GM21447 (cell line): Measurements from ENCODE around the gene UBE2QL1.
"Not testable (repeated sequence)": the region's sequence is repeated elsewhere in the genome, so short reads cannot be mapped to it uniquely, and the experiment has no call there.

ENCODE experiments used
- ATAC-seq: cut with Tn5 transposase; IDR thresholded peaks from one replicate; pipeline ENCODE4 v1.9.1; 2021; ENCODE audit not compliant: unreplicated experiment

The UBE2QL1 gene

DNA sequence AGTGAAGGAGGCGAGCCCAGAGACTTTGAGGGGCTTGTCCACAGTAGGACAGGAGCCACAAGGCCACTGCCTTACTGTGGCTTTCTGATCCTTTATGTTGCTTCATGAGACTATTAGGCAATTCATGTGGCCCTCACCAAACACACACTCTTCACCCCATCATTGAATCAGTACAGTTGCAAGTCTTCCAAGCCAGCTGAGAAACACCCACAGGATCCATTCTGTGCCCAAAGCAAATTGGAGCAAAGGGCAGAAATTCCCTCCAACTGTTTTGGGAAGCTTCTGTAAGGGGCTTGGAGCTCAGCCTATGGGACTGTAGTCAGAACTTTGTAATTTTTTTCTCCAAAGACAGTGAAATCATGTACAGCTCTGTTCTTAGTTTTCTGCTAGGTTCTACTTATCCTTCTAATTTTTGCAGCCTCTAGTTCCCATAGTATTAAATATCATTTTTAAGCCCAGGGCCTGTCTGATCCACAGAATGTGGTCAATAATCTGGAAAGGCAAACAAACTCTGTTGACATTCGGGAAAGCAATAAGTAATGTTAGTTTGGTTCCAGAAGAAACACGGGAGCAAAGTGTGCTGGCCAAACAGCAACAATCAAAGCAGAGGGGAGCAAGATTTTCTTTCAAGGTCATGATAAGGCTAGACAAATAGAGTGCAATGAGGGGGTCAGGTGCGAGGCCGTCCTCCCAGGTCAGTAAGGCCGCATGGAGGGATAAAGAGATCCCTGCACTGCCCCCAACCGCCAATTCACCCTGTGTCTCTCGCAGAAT is 47.0 kb downstream of the UBE2QL1 start:
- no peak for ATAC-seq

DNA sequence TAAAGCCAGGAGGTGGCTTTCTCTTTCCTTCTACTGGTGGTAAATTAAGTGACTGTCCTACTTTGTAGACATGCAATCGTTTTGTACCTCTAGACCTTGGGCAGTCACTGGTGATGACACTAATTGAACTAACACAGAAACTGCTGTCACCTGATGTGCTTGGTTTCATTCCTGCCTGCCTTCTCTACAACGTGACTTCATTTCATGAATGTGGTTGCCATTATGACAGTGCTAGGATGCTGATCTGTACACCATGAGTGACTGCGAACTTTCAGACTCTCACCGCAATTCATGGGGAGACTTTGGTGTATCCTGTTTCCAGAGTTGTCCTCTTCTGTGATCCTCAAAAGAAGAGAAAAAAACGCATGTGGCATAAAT is 47.5 kb downstream of the UBE2QL1 start:
- ATAC-seq: peak; percentile 91

DNA sequence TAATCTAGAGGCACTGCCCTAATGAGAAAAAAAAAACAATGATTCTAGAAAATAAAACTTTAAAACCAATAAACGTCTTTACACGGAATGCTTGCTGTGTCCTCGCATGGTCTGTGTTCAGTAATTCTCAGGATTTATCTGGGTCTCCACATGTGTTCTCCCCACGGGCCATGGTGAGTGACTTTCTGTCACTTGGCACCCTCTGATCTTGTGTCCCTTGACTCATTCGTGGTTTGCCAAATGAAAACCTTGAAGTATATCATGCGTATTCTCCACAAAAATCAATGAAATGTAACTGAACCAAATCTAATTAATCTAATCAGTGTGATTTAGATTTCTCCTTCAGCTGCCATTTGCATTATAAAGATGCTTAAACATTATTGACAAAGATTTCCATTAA is 48.0 kb downstream of the UBE2QL1 start:
- no peak for ATAC-seq

DNA sequence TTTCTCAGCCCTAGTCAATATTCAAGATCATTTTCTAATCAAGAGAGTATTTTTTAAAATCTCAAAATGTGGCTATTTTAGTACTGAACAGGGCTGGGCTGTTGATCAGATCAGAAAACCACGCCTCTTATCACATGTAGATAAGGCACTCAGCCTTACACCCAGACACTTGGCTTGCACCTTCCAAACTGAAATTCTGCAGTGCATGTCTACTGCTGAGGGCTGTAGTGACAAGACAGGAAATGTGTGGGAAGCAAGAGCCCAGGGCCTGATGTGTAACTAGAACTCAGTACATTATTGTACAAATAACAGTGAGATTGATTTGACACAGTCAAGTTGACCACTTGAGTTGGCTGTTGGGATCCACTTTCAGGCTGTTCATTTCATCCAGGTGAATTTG is 48.6 kb downstream of the UBE2QL1 start:
- no peak for ATAC-seq

DNA sequence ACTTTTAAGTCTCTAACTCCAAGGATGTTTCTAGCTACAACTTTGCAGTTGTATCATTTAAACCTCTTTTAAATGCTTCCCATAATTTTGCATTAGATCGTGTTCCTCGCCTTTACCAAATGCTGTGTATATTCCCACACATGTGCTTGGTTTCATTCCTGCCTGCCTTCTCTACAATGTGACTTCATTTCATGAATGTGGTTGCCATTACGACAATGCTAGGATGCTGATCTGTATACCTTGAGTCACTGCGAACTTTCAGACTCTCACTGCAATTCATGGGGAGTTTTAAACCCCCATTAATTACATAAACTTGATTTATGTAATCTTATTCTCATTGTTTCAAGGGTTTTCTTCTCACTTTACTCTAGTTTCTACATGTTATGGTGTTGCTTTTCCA is 50.3 kb downstream of the UBE2QL1 start:
- ATAC-seq: no peak

DNA sequence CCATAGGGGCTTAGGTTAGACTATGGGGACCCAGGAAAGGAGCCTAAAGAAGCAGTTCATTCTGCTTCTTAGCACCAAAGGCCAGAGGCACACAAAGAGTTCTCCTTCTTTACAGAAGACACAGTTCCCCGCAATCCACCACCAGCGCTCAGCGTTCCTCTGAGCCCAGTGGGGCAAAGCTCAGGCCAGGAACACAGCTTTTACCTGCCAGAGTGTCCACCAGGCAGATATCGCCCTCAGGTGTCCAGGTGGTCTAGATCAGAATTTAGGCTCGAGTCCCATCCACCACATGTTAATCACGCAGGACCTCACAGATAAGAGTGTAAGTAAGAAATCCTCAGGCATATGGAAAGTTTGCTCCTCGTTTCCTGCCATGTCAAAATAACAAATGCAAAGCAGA is 53.0 kb downstream of the UBE2QL1 start:
- no peak for ATAC-seq

DNA sequence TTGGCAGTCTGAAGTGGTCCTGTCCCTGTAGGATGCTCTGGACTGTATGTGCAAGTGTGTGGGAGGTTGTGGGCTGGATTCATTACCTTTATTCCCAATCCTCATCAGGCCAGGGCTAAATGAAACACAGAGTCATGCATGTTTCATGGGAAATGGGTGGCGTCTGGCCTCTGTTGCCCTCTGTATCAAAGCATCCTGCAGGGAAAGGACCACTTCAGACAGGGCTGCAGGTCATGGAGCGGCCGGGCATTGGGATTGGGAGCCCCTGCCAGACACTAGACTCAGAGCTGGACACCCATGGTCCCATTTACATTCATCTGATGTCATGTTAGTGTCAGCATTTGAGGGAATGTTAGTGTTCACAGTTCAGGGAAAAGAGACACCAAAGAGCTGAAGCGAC is 53.8 kb downstream of the UBE2QL1 start:
- no peak for ATAC-seq

DNA sequence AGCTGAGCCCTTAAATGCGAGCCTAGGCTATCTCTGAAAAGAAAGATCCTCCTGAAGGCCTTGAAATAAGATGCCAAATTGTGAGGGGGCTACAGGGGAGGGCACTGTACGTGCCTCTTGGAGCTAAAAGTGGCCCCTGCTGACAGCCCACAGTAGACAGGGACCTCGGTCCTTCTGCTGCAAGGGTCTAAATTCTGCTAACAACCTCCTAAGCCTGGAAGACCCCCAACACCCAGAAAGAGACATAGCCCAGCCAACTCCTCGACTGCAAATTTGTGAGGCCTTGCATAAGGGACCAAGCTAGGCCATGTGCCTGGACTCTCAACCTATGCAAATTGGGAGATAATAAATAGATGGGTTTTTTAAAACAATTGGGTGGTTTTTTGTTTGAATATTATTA is 54.7 kb downstream of the UBE2QL1 start:
- ATAC-seq: no peak

DNA sequence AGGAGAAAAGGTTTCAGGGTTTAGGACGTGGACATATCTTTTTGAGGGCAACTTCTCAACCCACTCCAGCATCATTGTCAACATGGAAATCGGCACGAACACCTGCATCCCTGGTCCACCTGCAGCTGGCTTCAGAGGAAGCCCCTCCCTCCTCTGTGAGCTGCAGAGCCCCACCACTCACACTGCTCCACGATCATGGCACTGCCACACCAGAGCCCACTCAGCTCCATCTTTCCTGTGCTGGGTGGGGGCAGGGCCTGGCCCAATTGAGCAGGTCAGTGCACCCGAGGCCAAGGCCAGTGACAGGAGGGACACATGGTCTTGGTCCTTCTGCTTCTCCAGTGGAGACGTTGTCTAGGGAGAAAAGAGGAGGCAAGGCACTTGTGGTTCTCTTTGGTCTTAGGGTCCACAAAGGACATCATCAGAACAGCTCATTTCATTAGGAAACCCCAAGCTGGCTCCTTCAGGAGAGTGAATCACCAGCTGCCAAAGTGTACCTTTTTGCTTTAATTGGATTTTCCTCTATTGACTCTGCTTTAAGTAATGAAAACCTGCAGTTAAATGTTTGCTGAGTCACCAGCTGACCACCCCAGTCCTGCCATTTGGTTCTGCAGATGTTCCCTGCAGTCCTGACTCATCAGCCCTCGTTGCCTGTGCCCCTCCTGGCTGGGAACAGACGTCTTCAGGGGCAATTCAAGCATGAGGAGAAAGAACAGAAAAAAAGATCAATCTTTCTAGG is 56.2 kb downstream of the UBE2QL1 start:
- ATAC-seq: no peak

DNA sequence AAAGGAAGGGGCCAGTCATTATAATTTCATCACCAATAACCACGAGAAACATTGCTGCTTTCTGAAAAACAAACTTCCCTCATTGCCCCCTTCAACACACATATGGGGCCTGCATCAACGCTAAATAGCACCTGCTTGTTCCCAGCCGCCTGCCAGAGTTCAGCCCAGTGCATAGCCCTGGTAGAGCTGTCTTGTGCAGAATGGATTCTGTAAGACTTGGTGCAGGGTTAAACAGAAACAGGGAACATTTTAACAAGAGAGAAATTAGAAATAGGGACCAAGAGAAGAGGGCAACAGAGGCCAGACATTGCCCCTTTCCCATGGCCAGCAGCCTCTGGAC is 56.7 kb downstream of the UBE2QL1 start:
- ATAC-seq: no peak

DNA sequence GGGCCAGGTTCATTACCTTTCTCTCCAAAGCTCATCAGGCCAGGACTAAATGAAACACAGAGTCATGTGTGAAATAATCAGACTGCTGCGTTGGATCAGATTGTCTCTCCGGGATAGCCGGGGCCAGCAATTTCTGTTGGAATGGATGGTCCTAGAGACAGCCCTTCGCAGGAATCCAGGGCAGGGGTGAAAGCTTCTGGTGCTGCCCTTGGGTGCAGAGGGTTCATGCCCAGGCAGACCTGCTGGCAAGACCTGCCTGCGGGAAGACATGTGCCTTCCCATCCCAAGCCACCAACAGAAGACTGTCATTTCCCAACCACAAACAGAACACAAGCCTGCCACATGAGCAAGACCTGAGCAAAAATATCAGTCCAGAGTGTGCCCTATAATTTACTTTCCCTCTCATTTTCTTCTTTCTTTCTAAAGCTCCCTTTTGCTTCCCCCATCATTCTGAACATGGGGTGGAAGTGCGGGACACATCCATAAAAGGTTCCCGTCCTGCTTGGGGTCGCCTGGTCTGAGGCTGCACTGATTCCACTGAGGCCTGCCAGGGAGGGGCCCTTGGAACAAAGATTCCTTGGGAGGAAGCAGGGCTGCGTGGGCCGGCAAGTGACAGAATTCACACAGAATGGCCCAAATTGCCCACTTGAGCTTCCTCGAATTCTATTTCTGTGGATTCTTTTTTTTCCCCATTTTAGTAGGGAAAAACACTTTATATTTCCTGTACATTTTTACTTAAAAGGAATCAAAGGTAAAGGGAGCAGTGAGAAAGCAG is 57.3 kb downstream of the UBE2QL1 start:
- ATAC-seq: no peak

DNA sequence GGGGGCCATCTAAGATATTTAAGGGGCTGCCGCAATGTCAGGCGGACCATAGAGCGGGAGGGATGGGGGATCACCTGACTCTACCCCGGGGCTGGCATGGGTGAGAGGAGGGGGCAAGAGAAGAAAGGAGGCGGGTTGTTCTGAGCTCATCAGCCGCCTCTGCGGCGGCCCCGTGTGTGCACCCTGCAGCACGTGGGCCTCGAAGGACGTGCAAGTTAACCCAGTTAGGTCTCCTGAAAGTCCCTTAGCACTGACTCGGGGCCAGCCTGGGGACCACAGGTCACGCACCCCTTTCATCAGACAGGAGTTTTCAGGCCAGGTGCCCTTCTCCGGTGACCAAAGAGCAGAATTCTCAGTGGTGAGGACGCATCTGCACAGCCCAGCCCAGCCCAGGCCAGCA is 58.0 kb downstream of the UBE2QL1 start:
- ATAC-seq: no peak

DNA sequence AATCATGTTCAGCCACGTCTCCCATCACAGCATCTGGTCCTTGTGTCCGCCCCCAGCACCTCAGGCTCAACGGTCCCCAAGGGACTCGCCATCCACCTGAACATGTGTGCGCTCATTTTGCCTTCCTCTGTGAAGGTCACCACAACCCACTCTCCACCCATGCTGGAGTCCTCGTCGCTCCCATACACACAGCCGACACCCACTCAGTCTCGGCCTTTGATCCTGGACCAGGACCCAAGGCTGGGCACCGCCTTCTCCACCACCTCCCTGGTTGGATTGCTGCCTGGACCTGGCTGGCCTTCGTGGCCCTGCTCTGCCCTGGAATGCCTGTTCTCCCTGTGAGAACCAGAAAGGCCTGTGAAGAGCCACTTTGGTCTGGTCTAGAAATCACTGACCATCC is 60.3 kb downstream of the UBE2QL1 start:
- ATAC-seq: no peak

DNA sequence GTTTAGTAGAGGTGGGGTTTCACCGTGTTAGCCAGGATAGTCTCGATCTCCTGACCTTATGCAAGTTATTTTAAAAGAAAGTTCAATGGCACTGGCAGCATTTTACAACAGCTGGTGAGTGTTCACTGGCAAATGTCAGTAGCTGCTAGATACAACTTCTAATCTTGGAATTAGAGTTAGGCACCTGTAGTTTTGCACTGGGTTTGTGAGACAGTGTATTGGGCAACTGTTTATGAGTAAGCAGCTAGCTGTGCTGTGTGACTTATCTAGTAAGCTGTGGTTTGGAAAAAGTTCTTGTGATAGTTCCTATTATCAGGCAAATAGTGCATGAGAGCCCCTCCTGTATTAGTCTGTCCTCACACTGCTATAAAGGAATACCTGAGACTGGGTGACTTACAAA is 61.5 kb downstream of the UBE2QL1 start:
- no peak for ATAC-seq

DNA sequence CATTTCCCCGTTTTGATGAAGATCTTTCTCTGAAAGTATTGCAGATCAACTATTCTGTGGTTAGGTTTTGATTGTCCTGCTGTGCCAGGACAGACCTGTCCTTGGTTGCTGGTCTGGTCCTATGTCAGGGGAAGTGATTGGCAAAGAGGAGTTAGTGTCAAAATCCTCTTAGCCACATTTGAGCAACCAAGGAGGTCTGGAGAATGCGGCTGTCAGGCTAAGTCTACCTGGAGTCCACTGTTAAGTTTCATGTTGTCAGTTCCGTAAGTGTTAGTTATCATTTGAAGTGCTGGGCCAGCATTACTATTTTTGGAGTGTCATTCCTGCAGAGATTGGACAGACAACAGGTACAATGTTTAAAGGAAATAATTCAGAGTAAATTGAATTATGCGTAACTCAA is 62.3 kb downstream of the UBE2QL1 start:
- no peak for ATAC-seq

DNA sequence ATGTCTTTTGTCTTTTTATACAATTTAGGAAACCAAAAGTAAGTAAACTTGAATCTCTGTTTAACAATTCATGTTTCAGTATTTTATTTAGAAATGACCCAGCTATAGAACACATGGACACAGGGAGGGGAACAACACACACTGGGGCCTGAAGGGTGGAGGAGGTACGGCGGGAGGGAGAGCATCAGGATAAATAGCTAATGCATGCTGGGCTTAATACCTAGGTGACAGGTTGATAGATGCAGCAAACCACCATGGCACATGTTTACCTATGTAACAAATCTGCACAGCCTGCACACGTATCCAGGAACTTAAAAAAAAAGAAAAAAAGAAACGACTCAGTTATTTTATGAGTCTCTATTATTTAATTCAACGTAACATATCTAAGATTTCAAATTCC is 67.2 kb downstream of the UBE2QL1 start:
- ATAC-seq: not testable (repeated sequence)

DNA sequence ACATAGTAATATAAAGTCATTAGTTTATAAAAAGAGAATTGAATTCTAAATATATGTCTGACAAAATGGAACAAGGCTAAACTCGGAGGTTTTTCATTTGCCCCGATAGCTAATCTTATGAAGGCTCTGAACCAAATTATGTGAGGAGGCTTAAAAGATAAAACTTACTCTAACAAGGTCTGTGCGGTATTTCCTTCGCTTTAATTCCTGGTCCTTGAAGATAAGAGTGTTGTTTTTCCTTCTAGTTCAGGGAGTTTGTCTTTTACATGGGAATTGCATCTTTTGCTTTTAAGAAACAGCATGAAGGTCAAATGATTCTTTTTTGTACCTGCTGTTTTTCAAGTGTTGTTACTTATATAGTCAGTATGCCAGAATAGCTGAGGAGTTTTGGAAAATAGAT is 68.2 kb downstream of the UBE2QL1 start:
- ATAC-seq: no peak

DNA sequence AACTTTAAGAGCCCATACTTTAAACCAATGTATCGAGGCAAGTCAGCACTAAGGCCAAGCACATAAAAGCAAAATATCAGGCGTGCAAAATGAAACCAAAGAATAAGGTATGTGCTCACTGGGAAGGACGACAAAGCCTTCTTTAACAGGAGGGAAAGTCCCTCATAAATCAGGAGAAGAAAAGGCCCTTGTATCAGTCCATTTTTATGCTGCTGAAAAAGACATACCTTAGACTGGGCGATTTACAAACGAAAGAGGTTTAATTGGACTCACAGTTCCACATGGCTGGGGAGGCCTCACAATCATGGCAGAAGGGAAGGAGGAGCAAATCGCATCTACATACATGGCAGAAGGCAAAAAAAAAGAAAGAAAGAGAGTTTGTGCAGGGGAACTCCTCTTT is 68.9 kb downstream of the UBE2QL1 start:
- ATAC-seq: no peak

DNA sequence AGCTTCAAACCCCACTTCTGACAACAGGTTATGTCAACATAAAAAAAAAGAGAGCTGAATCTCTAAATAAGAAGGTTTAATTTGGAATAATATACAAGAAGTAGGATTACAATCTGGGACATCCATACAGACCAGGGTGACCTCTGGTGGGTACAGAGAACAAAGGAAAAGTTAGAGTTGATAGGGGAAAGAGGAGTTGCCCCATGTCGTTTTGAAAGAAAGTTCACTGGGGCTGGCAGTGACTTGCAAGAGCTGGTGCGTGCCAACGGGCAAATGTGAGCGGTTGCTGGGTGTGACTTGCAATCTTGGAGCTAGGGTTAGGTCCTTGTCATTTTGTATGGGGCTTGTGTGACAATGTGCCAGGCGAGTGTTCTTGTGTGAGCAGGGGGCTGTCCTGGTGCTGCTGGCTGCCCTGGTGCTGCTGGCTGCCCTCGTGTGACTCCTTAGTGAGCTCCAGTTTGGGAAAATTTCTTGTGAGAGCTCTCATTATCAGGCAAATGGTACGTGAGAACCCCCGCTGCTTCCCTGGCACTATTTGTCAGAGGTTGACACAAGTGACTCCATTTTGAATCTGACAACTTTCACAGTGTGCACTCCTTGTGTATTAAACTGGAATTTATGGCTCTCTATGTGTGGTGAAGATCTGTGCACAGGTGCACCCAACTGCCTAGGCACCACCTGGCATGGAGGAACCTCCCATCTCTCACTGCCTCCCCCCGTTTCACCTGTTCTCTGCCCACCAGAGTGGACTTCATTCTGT is 69.8 kb downstream of the UBE2QL1 start:
- ATAC-seq: no peak

DNA sequence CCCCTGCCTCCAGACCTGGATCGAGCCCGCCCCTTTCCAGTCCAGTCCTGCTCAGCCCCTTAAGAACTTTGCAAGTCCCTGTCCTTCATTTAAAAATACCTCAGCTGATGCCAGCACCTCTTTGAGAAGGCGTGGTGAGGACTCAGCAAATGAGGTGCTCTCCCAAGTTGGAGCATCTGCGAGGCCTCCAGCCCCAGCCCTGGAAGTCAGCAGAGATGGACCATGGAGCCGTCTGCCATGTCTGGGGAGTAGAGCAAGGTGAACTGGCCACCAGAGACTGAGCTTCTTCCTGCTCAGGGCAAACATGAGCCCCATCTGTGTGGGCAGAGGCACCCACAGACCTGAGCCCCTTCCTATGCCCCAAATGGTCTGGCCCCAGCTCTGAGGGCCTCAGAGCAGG is 71.5 kb downstream of the UBE2QL1 start:
- ATAC-seq: no peak

DNA sequence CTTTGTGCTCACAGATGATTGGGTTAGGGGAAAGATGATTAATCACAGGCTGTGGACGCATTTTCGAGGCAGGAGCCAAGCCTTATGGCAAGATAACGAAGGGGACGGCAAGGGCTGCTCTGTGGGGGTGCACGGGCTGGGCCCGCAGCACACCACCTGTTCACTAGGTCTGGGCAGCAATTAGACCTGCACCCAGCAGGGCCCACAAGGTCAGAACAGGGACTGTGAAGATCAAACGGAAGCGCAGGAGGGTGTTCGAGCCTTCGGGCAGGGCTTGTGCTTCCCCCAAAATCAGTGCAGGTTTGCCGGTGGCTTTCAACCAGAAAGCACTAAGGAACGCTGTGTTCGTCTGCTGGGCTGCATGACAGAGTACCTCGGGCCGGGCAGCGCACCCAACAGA is 73.7 kb downstream of the UBE2QL1 start:
- ATAC-seq: no peak
